Calu3 (cell line): Measurements from ENCODE around the gene ADRB2. TPM values are rescaled to one million over a fixed set of nuclear protein-coding genes. Genes with fewer than 3 reads are reported as not detected.

Source experiments
- BruUV-seq: library from RNA; stranded (reverse); fragments of 400-500 nt; replicated peaks from 2 replicates; lab custom pipeline; 2021; lab: Mats Ljungman, UMichigan
- CTCF ChIA-PET: fragments of 300-600 bp; sonication (Branson Sonifier 250); formaldehyde crosslinking; loops from one replicate; lab custom pipeline; 2022; ENCODE audit warnings: antibody characterized with exemption; lab: Charles Lee
- DNase-seq: peaks from one replicate; pipeline ENCODE4 v3.0.0; 2022
- H3K27ac Mint-ChIP-seq: one replicate; pipeline ENCODE4 v1.8.0; 2022; ENCODE audit warnings: mixed read lengths; ENCODE audit not compliant: unreplicated experiment
- H3K27me3 Mint-ChIP-seq: one replicate; pipeline ENCODE4 v1.8.0; 2022; ENCODE audit warnings: mixed read lengths; ENCODE audit not compliant: unreplicated experiment
- H3K36me3 Mint-ChIP-seq: one replicate; pipeline ENCODE4 v1.8.0; 2022; ENCODE audit warnings: mild to moderate bottlenecking, moderate library complexity, mixed read lengths; ENCODE audit not compliant: insufficient read depth, unreplicated experiment
- H3K4me1 Mint-ChIP-seq: one replicate; pipeline ENCODE4 v1.8.0; 2022; ENCODE audit warnings: mild to moderate bottlenecking, low read depth, mixed read lengths; ENCODE audit not compliant: unreplicated experiment
- H3K4me3 Mint-ChIP-seq: one replicate; pipeline ENCODE4 v1.8.0; 2022; ENCODE audit warnings: mild to moderate bottlenecking, low read depth, moderate library complexity, mixed read lengths; ENCODE audit not compliant: unreplicated experiment
- H3K9me3 Mint-ChIP-seq: one replicate; pipeline ENCODE4 v1.8.0; 2022; ENCODE audit warnings: low read depth, mixed read lengths; ENCODE audit not compliant: unreplicated experiment
- intact Hi-C: fragments of 100-400 bp; cut with micrococcal nuclease; formaldehyde crosslinking; loops from one replicate; pipeline ENCODE4 v1.10.0; 2022; ENCODE audit not compliant: unreplicated experiment
- total RNA-seq: library from RNA; stranded (reverse); gene quantifications from 2 replicates; pipeline ENCODE4 v1.2.3, GENCODE V29; 2022
- TF ChIP-seq, protein P1 (sequence below): fragments of 200-600 bp; IDR thresholded peaks from one replicate; pipeline ENCODE4 v1.8.0; 2022; ENCODE audit warnings: antibody characterized with exemption; ENCODE audit not compliant: unreplicated experiment

Gene ADRB2
- total RNA-seq, 1 experiment from 2014 or later, result 16.9 TPM

GRCh38 chr5:148860599-148860998 lies 34.2 kb downstream of the ADRB2 start:
- intact Hi-C loops, result no loop called here
- Mint-ChIP-seq H3K36me3 (no peaks in the 10 kb centered on the region), H3K9me3 (no peaks in the 10 kb centered on the region), H3K4me3 (no peak overlapping the region), H3K27ac (no peak overlapping the region), H3K4me1 (no peaks in the 10 kb centered on the region), H3K27me3 (no peaks in the 10 kb centered on the region)
- DNase-seq, result no peak
- no TSS peak for BruUV-seq
- TF ChIP-seq, protein P1, sequence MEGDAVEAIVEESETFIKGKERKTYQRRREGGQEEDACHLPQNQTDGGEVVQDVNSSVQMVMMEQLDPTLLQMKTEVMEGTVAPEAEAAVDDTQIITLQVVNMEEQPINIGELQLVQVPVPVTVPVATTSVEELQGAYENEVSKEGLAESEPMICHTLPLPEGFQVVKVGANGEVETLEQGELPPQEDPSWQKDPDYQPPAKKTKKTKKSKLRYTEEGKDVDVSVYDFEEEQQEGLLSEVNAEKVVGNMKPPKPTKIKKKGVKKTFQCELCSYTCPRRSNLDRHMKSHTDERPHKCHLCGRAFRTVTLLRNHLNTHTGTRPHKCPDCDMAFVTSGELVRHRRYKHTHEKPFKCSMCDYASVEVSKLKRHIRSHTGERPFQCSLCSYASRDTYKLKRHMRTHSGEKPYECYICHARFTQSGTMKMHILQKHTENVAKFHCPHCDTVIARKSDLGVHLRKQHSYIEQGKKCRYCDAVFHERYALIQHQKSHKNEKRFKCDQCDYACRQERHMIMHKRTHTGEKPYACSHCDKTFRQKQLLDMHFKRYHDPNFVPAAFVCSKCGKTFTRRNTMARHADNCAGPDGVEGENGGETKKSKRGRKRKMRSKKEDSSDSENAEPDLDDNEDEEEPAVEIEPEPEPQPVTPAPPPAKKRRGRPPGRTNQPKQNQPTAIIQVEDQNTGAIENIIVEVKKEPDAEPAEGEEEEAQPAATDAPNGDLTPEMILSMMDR, result no peak
- CTCF ChIA-PET, result no interaction called here

DNA sequence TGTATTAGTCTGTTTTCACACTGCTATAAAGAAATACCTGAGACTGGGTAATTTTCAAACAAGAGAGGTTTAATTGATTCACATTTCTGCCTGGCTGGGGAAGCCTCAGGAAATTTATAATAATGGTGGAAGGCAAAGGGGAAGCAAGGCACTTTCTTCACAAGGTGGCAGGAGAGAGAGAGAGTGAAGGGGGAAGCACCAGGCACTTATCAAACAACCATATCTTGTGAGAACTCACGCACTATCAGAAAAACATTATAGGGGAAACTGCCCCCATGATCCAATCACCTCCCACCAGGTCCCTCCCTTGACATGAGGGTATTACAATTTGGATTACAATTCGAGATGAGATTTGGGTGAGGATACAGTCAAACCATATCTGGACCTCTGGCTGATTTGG lies 34.7 kb downstream of the ADRB2 start:
- BruUV-seq, result no TSS peak
- H3K9me3 Mint-ChIP-seq, result no peaks in the 10 kb centered on the region
- no peak overlapping the region for H3K4me3 Mint-ChIP-seq
- H3K4me1 Mint-ChIP-seq, result no peaks in the 10 kb centered on the region
- no peaks in the 10 kb centered on the region for H3K36me3 Mint-ChIP-seq
- CTCF ChIA-PET, result no interaction called here
- no peak overlapping the region for H3K27ac Mint-ChIP-seq
- intact Hi-C loops, result no loop called here
- H3K27me3 Mint-ChIP-seq, result no peaks in the 10 kb centered on the region
- no peak for DNase-seq
- TF ChIP-seq, protein P1, result no peak

- TF ChIP-seq, protein P1, result no peak
- intact Hi-C loops, result no loop called here
- no peak for DNase-seq
- no peaks in the 10 kb centered on the region for H3K9me3 Mint-ChIP-seq
- CTCF ChIA-PET, result no interaction called here
- H3K4me1 Mint-ChIP-seq, result no peaks in the 10 kb centered on the region
- no peak overlapping the region for H3K27ac Mint-ChIP-seq
- no peaks in the 10 kb centered on the region for H3K27me3 Mint-ChIP-seq
- no TSS peak for BruUV-seq
- no peak overlapping the region for H3K4me3 Mint-ChIP-seq
- H3K36me3 Mint-ChIP-seq, result no peaks in the 10 kb centered on the region
Measured at GRCh38 chr5:148861696-148862095, 35.3 kb downstream of the ADRB2 start.

GRCh38 chr5:148864113-148864841 lies 37.9 kb downstream of the ADRB2 start:
- no TSS peak for BruUV-seq
- Mint-ChIP-seq H3K36me3 (no peaks in the 10 kb centered on the region), H3K9me3 (no peaks in the 10 kb centered on the region), H3K4me3 (no peak overlapping the region), H3K27ac (no peak overlapping the region), H3K4me1 (no peaks in the 10 kb centered on the region), H3K27me3 (no peaks in the 10 kb centered on the region)
- intact Hi-C loops, result no loop called here
- TF ChIP-seq, protein P1, result no peak
- CTCF ChIA-PET, result no interaction called here
- no peak for DNase-seq
